Keratinocyte (primary cell): ENCODE data around the gene KICS2.

Experiments used
- EZH2 ChIP-seq: IDR thresholded peaks from one replicate; pipeline ENCODE4 v1.6.1; 2012; ENCODE audit warnings: inconsistent platforms, mild to moderate bottlenecking, low read length, moderate library complexity
- TF ChIP-seq, protein P1 (sequence below), 3 experiments: IDR thresholded peaks in 1 of 3; conservative IDR thresholded peaks in 1 of 3; optimal IDR thresholded peaks in 1 of 3; 2 replicates in 2 of 3; 3 replicates in 1 of 3; pipeline versions ENCODE3 to v1.5.1; 2011; ENCODE audit warnings: low read length in 3 of 3, mild to moderate bottlenecking in 3 of 3, moderate library complexity in 2 of 3, control low read depth in 1 of 3, inconsistent platforms in 1 of 3; ENCODE audit not compliant: insufficient read depth in 2 of 3; ENCODE audit errors: extremely low read depth in 1 of 3

GRCh38 chr12:64265839-64266238 is 43.7 kb upstream of the KICS2 start:
- TF ChIP-seq EZH2 = no peak
- TF ChIP-seq, protein P1, sequence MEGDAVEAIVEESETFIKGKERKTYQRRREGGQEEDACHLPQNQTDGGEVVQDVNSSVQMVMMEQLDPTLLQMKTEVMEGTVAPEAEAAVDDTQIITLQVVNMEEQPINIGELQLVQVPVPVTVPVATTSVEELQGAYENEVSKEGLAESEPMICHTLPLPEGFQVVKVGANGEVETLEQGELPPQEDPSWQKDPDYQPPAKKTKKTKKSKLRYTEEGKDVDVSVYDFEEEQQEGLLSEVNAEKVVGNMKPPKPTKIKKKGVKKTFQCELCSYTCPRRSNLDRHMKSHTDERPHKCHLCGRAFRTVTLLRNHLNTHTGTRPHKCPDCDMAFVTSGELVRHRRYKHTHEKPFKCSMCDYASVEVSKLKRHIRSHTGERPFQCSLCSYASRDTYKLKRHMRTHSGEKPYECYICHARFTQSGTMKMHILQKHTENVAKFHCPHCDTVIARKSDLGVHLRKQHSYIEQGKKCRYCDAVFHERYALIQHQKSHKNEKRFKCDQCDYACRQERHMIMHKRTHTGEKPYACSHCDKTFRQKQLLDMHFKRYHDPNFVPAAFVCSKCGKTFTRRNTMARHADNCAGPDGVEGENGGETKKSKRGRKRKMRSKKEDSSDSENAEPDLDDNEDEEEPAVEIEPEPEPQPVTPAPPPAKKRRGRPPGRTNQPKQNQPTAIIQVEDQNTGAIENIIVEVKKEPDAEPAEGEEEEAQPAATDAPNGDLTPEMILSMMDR (optimal IDR thresholded peaks at IDR 0.05 in 1 of 3, IDR thresholded peaks at IDR 0.05 in 1 of 3, conservative IDR thresholded peaks at IDR 0.05 in 1 of 3; ENCODE audit: extremely low read depth in 1 of 3, insufficient read depth in 2 of 3, low read length in 3 of 3) = no peak
